GM18858 (cell line): ENCODE results near the gene ERMP1.
A peak's percentile ranks its signal among the peaks of the same experiment; 100 is the strongest.

Experiments
- ATAC-seq: cut with Tn5 transposase; IDR thresholded peaks from one replicate; pipeline ENCODE4 v1.9.1; 2021; ENCODE audit not compliant: unreplicated experiment

Gene ERMP1

DNA sequence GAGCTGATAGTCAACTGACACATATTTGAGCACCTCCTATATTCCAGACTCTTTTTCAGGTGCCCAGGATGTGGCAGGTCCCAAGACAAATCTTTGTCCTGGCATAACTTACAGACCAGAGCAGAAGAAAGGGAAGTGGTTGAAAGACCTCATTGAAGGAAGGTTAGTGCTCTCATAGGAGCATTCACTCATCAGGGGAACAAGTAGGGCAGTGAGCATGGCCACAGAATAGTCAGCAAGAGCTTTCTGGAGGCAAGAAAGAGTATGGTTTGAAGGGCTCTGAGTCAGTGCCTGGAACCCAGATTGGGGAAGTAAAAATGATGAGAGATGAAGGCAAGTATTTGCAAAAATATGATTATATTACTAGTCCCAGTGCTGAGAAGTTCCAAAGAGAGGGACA, 25.0 kb upstream of the ERMP1 start:
- no peak for ATAC-seq

DNA sequence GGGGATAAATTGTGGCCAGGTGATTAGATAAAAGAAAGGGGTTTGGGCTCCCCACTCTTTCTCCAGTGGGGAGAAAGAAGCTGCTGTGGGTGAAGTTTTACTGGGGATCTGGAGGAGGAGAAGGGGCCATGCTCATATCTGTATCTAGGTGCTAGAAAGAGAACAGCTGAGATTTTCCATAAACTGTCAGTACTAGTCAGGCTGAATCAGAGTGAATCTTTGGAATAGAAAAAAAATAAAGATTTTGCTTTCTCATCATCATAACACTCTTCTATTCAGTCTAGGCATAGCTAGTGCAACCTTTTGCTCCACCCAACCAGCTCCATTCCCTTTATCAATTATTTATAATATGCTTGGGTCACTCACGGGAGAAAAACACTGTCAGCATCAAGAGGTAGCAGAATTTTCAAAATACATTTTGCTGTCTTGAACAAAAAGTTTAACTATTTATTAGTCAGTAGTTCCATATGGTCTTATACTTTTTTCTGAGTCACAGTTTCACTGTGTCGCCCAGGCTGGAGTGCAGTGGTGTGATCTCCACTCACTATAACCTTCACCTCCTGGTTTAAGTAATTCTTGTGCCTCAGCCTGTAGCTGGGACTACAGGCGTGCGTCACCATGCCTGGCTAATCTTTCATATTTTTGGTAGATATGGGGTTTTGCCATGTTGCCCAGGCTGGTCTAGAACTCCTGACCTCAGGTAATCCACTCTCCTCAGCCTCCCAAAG, 21.3 kb upstream of the ERMP1 start:
- ATAC-seq, result no peak

DNA sequence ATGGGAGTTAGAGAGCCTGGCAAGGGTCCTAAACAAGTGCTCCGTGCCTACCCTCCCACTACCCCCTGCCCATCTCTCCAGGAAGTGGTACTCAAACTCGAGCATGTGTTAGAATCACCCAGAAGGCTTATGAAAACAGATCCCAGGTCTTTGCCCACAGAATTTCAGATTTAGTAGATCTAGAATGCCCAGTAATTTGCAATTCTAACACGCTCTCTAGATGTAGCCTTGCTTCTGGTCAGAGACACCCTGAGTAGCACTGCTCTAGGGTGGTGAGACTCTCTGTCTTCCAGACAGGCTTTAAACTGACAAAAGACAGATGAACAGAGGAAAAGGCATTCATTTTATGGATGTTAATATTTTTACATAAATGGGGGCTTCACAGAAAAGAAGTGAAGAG, 20.7 kb upstream of the ERMP1 start:
- no peak for ATAC-seq

DNA sequence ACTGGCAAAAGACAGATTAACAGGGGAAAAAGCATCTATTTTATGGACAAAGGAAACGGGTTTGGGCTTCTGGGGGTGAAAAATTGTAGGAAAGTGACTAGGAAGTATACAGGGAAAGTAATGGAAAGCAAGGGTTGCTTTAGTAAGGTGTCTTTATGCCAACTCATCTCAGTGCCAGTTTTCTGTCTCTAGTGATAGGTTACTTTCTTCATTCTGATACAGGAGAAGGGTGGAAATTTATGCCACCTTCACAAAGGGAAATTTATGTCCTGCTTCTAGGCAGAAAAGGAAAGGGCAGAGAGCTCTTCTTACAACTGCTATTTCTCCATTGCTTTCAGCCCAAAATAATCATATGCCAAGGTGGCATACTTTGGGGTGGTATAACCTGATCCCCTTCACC, 20.1 kb upstream of the ERMP1 start:
- no peak for ATAC-seq

DNA sequence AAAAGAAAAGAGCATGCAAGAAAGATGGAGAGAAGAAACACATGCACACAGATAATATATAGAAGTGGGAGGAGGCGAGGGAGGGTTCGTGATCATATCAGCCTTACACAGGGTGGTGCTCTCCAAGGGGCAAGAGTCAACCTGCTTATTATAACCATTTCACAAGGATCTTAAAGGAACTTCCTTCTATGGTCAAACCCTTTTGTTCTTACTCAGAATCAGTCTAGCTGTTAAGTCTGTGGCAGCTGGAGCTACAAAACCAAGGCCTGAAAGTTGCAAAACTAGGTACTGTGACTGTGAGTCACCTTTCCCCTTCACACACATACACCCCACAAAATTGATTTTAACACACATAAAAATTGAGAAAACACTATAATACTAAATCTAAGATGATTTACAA, 18.5 kb upstream of the ERMP1 start:
- ATAC-seq, result peak; percentile 97

DNA sequence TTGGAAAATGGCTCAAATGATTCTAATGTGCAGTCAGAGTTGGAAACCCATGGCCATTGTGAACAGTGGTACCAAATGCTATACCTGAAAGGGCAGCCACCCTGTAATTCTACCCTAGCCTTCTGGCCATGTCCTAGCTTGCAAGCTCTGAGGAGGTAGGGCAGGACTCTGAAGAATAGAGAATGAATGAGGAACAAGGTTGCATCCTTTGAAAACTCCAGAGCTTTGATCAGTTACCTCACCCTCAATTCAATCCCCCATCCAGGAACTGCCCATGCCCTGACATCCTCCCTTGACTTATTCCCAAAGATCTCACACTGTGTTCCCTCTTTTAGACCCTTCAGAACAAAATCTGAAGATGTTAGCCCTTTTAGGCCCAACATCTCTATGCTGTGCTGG, 17.8 kb upstream of the ERMP1 start:
- no peak for ATAC-seq

DNA sequence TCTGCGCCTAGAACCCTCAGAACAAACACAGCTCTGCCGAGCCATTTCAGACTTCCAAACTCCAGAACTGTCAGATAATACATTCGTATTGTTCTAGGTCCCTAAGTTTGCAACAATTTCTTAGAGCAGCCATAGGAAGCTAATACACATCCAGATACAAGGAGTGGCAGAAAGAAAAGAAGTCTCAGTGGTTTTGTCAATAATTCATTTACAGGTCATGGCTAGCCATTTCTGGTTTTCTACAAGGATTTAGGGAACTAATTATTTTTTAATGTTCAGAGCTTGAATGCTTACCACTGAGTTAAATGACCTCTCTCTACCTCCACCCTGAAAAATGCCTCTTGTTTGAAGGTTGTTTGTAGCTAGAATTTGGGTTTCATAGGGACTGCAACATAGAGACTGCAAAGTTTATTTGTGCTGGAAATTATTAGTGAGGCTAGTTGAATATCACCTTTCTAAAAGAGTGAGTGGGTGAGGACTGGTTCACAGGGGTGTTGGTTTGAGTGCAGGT, 15.5 kb upstream of the ERMP1 start:
- no peak for ATAC-seq

DNA sequence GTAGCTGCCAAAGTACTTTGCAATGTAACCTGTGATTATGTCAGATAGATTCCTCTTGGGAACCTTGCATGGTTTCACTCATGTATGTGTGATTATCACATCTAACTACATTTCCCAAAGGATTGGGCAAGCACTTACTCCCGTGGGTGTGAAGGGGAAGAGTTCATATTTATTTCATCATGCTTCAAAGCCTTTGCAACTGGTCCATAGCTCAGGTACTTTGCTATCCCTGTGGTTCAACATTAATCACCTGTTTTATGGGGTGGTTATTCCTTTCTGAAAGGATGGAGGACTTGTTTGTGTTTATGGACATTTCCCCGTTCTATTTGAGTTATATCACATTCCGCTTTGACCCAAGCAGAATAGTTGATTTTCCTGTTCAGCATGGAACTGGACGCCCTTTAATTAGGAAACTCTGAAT, 13.6 kb upstream of the ERMP1 start:
- ATAC-seq, result no peak

DNA sequence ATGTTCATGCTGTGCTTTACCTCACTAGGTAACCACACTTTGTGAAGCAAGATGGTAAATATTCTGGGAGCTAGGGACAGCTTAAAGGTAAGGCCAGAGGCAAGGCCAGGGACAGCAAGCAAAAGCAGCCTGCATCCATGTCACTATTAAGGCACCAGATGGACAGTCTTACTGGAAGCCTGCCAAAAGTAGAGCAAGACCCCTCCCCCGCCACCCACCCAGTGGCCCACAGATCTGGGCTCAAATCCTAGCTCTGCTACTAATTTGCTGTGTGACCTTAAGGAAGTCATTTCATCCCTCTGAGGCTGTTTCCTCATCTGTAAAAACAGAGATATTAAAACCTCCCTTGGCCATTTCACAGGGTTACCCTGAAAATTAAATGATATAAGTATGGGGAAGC, 13.2 kb upstream of the ERMP1 start:
- ATAC-seq, result no peak

DNA sequence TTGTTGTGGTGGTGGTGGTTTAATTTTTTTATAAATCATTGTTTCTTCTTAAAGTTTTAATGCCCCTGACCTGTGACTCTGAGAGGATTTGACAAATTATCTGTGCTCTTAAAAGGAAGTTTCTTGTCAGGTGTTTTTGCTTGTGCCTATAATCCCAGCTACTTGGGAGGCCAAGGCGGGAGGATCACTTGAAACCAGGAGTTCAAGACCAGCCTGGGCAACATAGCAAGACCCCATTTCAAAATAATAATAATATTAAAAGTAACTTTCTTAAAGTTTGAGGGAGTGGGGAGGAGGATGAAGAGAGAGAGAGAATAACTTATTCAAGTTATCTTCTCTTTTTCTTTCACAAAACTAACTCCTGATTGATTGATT, 12.2 kb upstream of the ERMP1 start:
- ATAC-seq, result no peak

DNA sequence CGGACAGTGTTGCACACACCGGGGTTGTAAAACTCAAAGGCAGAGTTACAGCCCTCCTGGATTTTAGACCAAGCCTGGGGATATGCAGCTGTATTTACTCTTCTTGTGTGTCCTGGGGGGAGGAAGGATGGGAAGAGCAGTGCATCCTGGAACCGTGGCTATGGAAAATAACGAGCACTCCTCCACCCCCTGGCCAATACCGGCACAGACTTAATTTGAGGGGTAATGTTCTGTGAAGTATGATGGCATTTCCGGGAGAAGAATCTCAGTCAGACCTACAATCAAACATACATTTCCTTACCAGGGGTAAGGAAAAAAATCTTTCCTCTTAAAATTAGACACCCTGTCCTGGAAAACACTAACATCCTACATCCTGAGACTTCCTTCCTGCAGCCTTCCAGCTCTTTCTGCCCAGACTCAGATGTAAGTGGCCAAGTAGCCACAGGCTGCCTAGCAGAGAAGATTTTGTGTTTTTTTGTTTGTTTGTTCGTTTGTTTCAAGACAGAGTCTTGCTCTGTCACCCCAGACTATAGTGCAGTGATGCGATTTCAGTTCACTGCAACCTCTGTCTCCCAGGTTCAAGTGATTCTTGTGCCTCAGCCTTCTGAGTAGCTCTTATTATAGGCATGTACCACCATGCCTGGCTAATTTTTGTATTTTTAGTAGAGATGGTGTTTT, 11.0 kb upstream of the ERMP1 start:
- ATAC-seq, result no peak

DNA sequence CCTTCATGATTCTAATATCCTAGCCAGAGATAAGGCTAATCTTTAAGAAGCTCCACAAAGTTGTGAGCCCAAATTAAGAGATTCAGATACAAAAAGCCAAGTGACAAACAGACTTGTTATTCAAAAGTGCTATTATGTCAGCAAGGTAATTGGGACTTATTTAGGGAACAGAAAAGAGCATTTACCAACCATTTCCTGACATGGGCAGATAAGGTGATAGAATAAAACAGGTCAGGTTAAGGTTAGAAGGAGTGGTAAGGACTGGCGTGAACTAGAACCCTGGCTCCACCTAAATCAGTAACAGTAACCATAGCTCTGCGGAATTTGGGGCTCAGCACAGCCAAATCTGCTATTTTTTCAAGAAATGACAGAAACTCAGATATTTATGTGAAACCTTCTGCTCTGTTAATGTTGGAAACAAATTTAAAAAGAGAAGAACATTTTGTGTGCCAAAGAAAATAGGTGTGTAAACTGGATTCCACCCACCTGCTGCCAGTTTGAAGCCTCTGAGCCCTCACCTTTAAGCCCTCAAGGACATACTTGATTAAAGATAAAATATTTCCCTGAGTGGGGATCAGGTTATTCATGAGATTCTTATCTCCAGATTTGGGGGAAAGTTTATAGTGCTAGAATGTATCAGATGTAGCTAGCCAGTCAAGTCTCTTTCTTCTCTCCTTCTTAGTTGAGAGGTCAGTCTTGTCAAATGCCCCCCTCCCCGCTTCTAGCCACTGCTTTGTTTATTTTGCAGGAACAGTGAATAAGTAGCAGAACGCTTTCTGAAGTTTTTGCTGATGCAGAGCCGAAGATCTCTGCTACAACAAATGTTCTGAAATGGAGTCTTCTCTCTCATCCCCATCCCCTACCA, 10.2 kb upstream of the ERMP1 start:
- no peak for ATAC-seq

DNA sequence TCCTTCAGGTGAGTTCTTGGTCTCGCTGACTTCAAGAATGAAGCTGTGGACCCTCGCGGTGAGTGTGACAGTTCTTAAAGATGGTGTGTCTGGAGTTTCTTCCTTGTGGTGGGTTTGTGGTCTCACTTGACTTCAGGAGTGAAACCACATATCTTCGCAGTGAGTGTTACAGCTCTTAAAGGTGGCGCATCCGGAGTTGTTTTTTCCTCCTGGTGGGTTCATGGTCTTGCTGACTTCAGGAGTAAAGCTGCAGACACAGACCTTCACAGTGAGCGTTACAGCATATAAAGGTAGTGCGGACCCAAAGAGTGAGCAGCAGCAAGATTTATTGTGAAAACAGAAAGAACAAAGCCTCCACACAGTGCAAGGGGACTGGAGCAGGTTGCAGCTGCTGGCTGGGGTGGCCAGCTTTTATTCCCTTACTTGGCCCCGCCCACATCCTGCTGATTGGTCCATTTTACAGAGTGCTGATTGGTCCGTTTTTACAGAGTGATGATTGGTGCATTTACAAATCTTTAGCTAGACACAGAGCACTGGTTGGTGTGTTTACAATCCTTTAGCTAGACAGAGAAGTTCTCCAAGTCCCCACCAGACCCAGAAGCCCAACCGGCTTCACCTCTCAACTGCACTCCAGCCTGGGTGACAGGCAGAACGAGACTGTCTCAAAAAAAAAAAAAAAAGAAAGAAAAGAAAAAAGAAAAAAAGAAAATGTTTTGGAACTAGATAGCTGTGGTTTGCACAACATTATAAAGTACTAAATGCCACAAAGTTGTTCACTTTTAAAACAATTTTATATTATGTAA, 9.1 kb upstream of the ERMP1 start:
- no peak for ATAC-seq

DNA sequence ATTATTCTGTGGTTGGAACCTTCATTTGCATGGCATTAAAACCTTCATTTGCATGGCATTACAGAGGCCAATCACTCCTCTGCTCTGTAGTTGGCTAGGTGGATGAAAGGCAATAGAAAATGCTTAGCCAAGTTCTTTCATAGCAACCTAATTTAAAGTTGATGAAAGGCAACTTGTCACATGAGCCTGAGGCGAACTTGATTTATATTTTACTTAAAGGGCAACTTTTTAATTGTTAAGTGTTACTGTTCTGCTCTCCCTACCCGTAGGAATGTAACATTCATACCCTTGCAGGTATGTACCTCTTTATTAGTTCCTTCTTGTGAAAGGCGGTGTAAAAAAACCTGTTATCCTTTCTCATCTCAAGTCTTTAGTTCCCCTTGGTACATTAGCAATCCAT, 7.9 kb upstream of the ERMP1 start:
- no peak for ATAC-seq

DNA sequence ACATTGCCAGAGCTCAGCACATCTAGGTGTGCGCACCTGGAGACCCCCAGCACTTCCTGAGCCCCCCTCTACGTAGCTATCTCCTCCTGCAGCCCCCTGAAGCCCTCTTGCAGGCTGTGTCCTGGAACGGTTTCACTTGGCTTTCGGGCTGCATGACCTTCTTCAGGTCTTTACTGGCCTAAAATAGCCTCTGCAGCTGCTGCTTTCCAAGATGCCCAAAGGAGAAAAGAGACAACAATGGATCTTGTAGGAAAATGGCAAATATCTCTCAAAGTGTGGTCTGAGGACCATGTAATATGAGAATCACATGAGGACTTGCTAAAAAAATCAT, 6.6 kb upstream of the ERMP1 start:
- ATAC-seq, result no peak

DNA sequence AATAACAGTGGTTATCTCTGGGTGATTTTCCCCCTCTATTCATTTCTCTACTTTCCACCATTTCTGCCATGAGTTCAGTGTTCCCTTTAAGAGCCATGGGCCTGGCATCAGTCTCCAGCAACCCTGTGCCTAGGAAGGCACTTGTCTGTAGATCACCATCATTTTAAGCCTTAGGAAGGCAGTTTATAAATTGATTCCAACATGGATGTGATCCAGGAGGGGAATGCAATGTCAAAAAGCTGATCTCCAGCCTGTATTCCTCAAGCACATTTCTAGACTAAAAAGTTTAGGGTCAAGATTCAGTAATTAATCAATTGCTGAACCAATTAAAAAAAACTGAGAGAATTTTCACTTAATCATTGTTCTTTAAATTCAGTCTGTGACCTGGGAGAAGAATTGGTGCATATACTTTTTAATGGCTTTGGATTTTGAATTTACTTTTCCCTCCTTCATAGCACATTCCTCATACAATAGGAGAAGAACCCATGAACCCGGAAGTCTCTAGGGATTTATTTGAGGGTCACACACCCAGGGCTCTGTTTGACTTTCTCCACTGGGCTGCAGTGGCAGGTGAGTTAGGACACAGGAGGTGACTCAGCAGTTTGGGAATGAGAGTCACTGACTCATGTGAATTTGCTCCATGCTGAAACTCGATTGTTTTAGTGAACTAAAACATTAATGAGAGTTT, 6.1 kb upstream of the ERMP1 start:
- no peak for ATAC-seq

DNA sequence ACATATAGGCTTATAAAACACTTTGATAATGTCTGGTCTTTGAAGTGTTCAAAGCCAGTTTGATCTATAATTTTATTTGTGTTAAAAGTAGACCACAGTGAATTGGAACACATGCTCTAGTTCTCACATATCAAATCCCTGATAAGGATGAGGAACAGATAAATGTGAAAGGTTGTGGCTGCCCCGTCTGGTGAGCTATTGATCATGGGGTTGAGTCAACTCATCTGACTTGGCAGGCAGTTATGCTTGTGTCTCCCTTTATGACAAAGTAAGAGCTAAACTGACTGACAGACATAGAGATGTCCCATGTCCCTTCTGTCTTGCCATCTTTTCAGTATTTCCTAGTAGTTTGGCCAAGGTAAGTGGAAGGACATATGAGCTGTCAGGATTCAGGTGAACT, 2.9 kb upstream of the ERMP1 start:
- ATAC-seq, result no peak

DNA sequence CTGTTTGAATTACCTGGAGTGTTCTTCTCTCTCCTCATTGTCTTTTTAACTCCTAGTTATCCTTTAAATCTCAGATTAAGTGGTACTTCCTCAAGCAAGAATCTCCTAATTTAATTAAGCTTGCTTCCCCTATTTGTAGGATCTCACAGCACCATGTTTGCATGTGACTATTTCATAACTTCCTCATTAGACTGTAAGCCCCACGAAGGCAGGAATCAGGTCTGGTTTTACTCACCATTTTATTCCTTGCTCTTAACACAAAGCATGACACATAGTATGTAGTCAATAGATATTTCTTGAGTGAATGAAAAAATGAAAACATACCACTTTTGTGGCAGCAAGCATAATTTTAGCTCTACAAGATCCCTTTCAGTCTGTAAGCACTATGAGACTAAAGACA, 1.3 kb upstream of the ERMP1 start:
- no peak for ATAC-seq

DNA sequence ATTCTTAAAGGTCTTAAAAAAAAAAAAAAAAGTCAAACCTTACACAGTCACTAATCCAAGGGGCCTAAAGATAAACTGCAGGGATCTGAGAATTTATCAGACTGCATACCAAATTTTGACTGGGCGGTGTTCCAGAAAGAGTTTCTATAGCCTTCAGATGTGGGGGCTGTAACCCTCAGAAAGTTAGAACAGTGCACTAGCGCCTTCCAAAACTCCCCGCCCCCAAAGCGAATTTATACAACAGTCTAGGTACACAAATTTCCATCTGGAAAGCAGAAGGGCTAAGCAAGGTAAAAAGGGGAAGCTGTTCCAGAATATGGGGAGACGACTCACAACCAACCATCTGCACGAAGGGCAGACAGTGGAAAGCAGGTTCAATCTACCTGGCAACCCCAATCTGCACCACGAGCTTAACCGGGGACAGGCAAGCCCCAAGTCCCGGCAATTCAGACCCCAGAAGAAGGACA, 813 bp downstream of the ERMP1 start:
- ATAC-seq, result peak; percentile 8

DNA sequence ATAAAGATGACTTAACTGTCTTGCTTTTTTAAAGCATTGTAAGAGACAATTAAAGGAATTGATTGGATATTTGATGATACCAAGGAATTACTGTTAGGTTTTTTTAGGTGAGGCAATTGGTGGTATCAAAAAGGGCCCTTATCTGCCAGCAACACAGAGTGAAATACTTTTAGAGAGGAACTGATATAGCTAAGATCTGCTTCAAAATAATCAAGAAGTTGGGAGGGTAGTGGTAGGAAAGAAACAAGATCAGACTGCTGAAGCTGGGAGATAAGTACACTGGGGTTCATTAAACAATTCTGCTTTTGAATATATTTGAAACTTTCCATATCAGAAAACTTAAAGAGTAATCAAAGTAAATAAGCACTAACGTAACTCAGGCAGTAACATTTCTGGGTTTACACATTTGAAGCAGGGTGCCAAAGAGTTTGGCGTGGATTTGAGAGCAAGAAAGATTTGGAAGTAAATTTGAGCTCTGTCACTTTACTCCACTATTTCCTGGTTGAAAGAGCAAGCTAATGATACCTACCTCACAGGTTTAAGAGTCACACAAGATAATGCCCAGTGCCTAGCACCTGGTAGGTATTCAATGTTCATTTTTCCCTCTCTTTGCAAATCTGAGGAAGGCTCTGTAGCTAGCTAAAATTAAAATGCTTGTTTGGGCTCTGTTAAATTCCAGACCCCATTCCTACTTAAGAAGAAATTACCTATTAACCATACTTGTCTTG, 6.9 kb downstream of the ERMP1 start:
- ATAC-seq, result no peak
